ENCODE measurements around the gene CABCOCO1.
"Not testable (repeated sequence)": the region's sequence is repeated elsewhere in the genome, so short reads cannot be mapped to it uniquely, and the experiment has no call there.

The CABCOCO1 gene

GRCh38 chr10:61732629-61733278 is 70.0 kb downstream of the CABCOCO1 start:
- ATAC-seq (replicated peaks; ENCODE audit: extremely low read depth, poor library complexity, severe bottlenecking) = no peak
- no peaks in the 10 kb centered on the region for H3K9me3 Mint-ChIP-seq
- no peak overlapping the region for H3K4me3 Mint-ChIP-seq
- H3K4me1 Mint-ChIP-seq = peaks cover 5% of the 10 kb centered on the region
- H3K27ac Mint-ChIP-seq (ENCODE audit: low read depth) = no peak overlapping the region
- DNase-seq (ENCODE audit: low spot score in 2 of 2) = no peak
- no peaks in the 10 kb centered on the region for H3K36me3 Mint-ChIP-seq (ENCODE audit: insufficient read depth)
- peaks cover 75% of the 10 kb centered on the region for H3K27me3 Mint-ChIP-seq

GRCh38 chr10:61733358-61733940 is 70.7 kb downstream of the CABCOCO1 start:
- no peak for DNase-seq (ENCODE audit: low spot score in 2 of 2)

GRCh38 chr10:61735882-61736281 is 73.2 kb downstream of the CABCOCO1 start:
- no peak for DNase-seq (ENCODE audit: low spot score in 2 of 2)
- H3K4me3 Mint-ChIP-seq = no peak overlapping the region
- peaks cover 61% of the 10 kb centered on the region for H3K27me3 Mint-ChIP-seq
- no peak overlapping the region for H3K27ac Mint-ChIP-seq (ENCODE audit: low read depth)
- H3K4me1 Mint-ChIP-seq = peaks cover 5% of the 10 kb centered on the region
- no peak for ATAC-seq (replicated peaks; ENCODE audit: extremely low read depth, poor library complexity, severe bottlenecking)
- no peaks in the 10 kb centered on the region for H3K9me3 Mint-ChIP-seq
- no peaks in the 10 kb centered on the region for H3K36me3 Mint-ChIP-seq (ENCODE audit: insufficient read depth)

More at GRCh38 chr10:61733358-61733940, 70.7 kb downstream of the CABCOCO1 start:
- peak; percentile 32 for ATAC-seq (replicated peaks; ENCODE audit: extremely low read depth, poor library complexity, severe bottlenecking)
- Mint-ChIP-seq H3K27ac (ENCODE audit: low read depth) (no peak overlapping the region), H3K9me3 (no peaks in the 10 kb centered on the region), H3K27me3 (peaks cover 71% of the 10 kb centered on the region), H3K36me3 (ENCODE audit: insufficient read depth) (no peaks in the 10 kb centered on the region), H3K4me1 (peaks cover 5% of the 10 kb centered on the region), H3K4me3 (no peak overlapping the region)

- peaks cover 55% of the 10 kb centered on the region for H3K27me3 Mint-ChIP-seq
- not testable (repeated sequence) for H3K4me1 Mint-ChIP-seq; H3K9me3 Mint-ChIP-seq; H3K36me3 Mint-ChIP-seq (ENCODE audit: insufficient read depth); DNase-seq (ENCODE audit: low spot score in 2 of 2); H3K27ac Mint-ChIP-seq (ENCODE audit: low read depth); ATAC-seq (replicated peaks; ENCODE audit: extremely low read depth, poor library complexity, severe bottlenecking); H3K4me3 Mint-ChIP-seq
Observed at GRCh38 chr10:61737455-61737854, 74.7 kb downstream of the CABCOCO1 start.

- H3K4me3 Mint-ChIP-seq = no peak overlapping the region
- no peak for DNase-seq (ENCODE audit: low spot score in 2 of 2)
Observed at GRCh38 chr10:61742812-61743211, 80.1 kb downstream of the CABCOCO1 start.

GRCh38 chr10:61744469-61744868 is 81.7 kb downstream of the CABCOCO1 start:
- H3K4me1 Mint-ChIP-seq = no peaks in the 10 kb centered on the region
- no peak for DNase-seq (ENCODE audit: low spot score in 2 of 2)
- no peak overlapping the region for H3K27ac Mint-ChIP-seq (ENCODE audit: low read depth)
- H3K36me3 Mint-ChIP-seq (ENCODE audit: insufficient read depth) = no peaks in the 10 kb centered on the region
- peaks cover 5% of the 10 kb centered on the region for H3K9me3 Mint-ChIP-seq
- no peak for ATAC-seq (replicated peaks; ENCODE audit: extremely low read depth, poor library complexity, severe bottlenecking)
- peaks cover 11% of the 10 kb centered on the region for H3K27me3 Mint-ChIP-seq
- H3K4me3 Mint-ChIP-seq = no peak overlapping the region

More at GRCh38 chr10:61742812-61743211, 80.1 kb downstream of the CABCOCO1 start:
- H3K36me3 Mint-ChIP-seq (ENCODE audit: insufficient read depth) = no peaks in the 10 kb centered on the region
- no peak for ATAC-seq (replicated peaks; ENCODE audit: extremely low read depth, poor library complexity, severe bottlenecking)
- H3K4me1 Mint-ChIP-seq = no peaks in the 10 kb centered on the region
- peaks cover 5% of the 10 kb centered on the region for H3K9me3 Mint-ChIP-seq
- H3K27me3 Mint-ChIP-seq = peaks cover 14% of the 10 kb centered on the region
- H3K27ac Mint-ChIP-seq (ENCODE audit: low read depth) = no peak overlapping the region

- no peak for ATAC-seq (replicated peaks; ENCODE audit: extremely low read depth, poor library complexity, severe bottlenecking)
- Mint-ChIP-seq H3K4me3 (no peak overlapping the region), H3K27me3 (no peaks in the 10 kb centered on the region), H3K4me1 (peaks cover 8% of the 10 kb centered on the region), H3K36me3 (ENCODE audit: insufficient read depth) (no peaks in the 10 kb centered on the region), H3K27ac (ENCODE audit: low read depth) (no peak overlapping the region), H3K9me3 (peaks cover 5% of the 10 kb centered on the region)
- DNase-seq (ENCODE audit: low spot score in 2 of 2) = no peak
Observed at GRCh38 chr10:61746377-61746776, 83.6 kb downstream of the CABCOCO1 start.

GRCh38 chr10:61747307-61747706 is 84.6 kb downstream of the CABCOCO1 start:
- Mint-ChIP-seq H3K36me3 (ENCODE audit: insufficient read depth) (no peaks in the 10 kb centered on the region), H3K4me1 (peaks cover 18% of the 10 kb centered on the region), H3K9me3 (peaks cover 5% of the 10 kb centered on the region), H3K4me3 (no peak overlapping the region), H3K27me3 (no peaks in the 10 kb centered on the region), H3K27ac (ENCODE audit: low read depth) (no peak overlapping the region)
- no peak for DNase-seq (ENCODE audit: low spot score in 2 of 2)
- ATAC-seq (replicated peaks; ENCODE audit: extremely low read depth, poor library complexity, severe bottlenecking) = no peak

- Mint-ChIP-seq H3K4me1 (peaks cover 19% of the 10 kb centered on the region), H3K27me3 (no peaks in the 10 kb centered on the region), H3K36me3 (ENCODE audit: insufficient read depth) (no peaks in the 10 kb centered on the region), H3K9me3 (peaks cover 5% of the 10 kb centered on the region), H3K4me3 (no peak overlapping the region), H3K27ac (ENCODE audit: low read depth) (no peak overlapping the region)
- DNase-seq (ENCODE audit: low spot score in 2 of 2) = no peak
- ATAC-seq (replicated peaks; ENCODE audit: extremely low read depth, poor library complexity, severe bottlenecking) = no peak
Observed at GRCh38 chr10:61749291-61749690, 86.6 kb downstream of the CABCOCO1 start.

- no peak overlapping the region for H3K4me3 Mint-ChIP-seq
Observed at GRCh38 chr10:61750943-61751471, 88.3 kb downstream of the CABCOCO1 start.

GRCh38 chr10:61751599-61751998 is 88.9 kb downstream of the CABCOCO1 start:
- no peak for ATAC-seq (replicated peaks; ENCODE audit: extremely low read depth, poor library complexity, severe bottlenecking)
- Mint-ChIP-seq H3K4me1 (peaks cover 19% of the 10 kb centered on the region), H3K27me3 (no peaks in the 10 kb centered on the region), H3K27ac (ENCODE audit: low read depth) (no peak overlapping the region), H3K36me3 (ENCODE audit: insufficient read depth) (no peaks in the 10 kb centered on the region), H3K4me3 (no peak overlapping the region), H3K9me3 (no peaks in the 10 kb centered on the region)
- DNase-seq (ENCODE audit: low spot score in 2 of 2) = no peak

More at GRCh38 chr10:61750943-61751471, 88.3 kb downstream of the CABCOCO1 start:
- no peaks in the 10 kb centered on the region for H3K36me3 Mint-ChIP-seq (ENCODE audit: insufficient read depth)
- ATAC-seq (replicated peaks; ENCODE audit: extremely low read depth, poor library complexity, severe bottlenecking) (peak; percentile 82), DNase-seq (ENCODE audit: low spot score in 2 of 2) (peak; percentile 27 to 39)
- no peaks in the 10 kb centered on the region for H3K27me3 Mint-ChIP-seq
- H3K4me1 Mint-ChIP-seq = peaks cover 19% of the 10 kb centered on the region
- no peaks in the 10 kb centered on the region for H3K9me3 Mint-ChIP-seq
- peak overlapping the region; percentile 44 for H3K27ac Mint-ChIP-seq (ENCODE audit: low read depth)

GRCh38 chr10:61752111-61753011 is 89.6 kb downstream of the CABCOCO1 start:
- H3K27me3 Mint-ChIP-seq = no peaks in the 10 kb centered on the region
- no peaks in the 10 kb centered on the region for H3K36me3 Mint-ChIP-seq (ENCODE audit: insufficient read depth)
- H3K27ac Mint-ChIP-seq (ENCODE audit: low read depth) = peak overlapping the region; percentile 72
- DNase-seq (ENCODE audit: low spot score in 2 of 2) (no peak), ATAC-seq (replicated peaks; ENCODE audit: extremely low read depth, poor library complexity, severe bottlenecking) (peak; percentile 49)
- H3K4me3 Mint-ChIP-seq = peak overlapping the region; percentile 29
- H3K9me3 Mint-ChIP-seq = no peaks in the 10 kb centered on the region
- peaks cover 19% of the 10 kb centered on the region for H3K4me1 Mint-ChIP-seq
